Left ventricle myocardium inferior (tissue), 1 donor: Measurements from ENCODE around the gene AIFM3. TPM values are rescaled to one million over a fixed set of nuclear protein-coding genes. Genes with fewer than 3 reads are reported as not detected.
A peak's percentile ranks its signal among the peaks of the same experiment; 100 is the strongest.

ENCODE experiments used
- DNase-seq: peaks from one replicate; pipeline ENCODE4 v3.0.0-alpha.2; 2020
- H3K27ac ChIP-seq: fragments of 200-600 bp; replicated peaks from 2 replicates; pipeline ENCODE4 v1.8.0; 2021
- H3K27me3 ChIP-seq: fragments of 200-600 bp; 2 replicates; pipeline ENCODE4 v1.8.0; 2021; ENCODE audit warnings: low read depth
- H3K36me3 ChIP-seq: fragments of 200-600 bp; 2 replicates; pipeline ENCODE4 v1.8.0; 2021
- H3K4me1 ChIP-seq: fragments of 200-600 bp; 2 replicates; pipeline ENCODE4 v1.8.0; 2021
- H3K4me3 ChIP-seq: fragments of 200-600 bp; 2 replicates; pipeline ENCODE4 v1.8.0; 2021; ENCODE audit warnings: mild to moderate bottlenecking, moderate library complexity
- H3K9me3 ChIP-seq: fragments of 200-600 bp; replicated peaks from 2 replicates; pipeline ENCODE4 v1.8.0; 2021
- intact Hi-C: fragments of 100-400 bp; cut with micrococcal nuclease; formaldehyde crosslinking; loops from one replicate; pipeline ENCODE4 v1.11.0; 2022
- total RNA-seq: library from RNA; stranded (reverse); fragmentation: NEBNext Ultra II Directional; extraction: Animal tissue kit (Norgen Biotek cat#: 25700); gene quantifications from one replicate; pipeline ENCODE4 v1.2.1, GENCODE V29; 2021
- TF ChIP-seq, protein P1 (sequence below): fragments of 200-600 bp; IDR thresholded peaks from 2 replicates; pipeline ENCODE4 v1.8.0; 2021; ENCODE audit warnings: antibody characterized with exemption, mild to moderate bottlenecking, borderline replicate concordance
- donor health status: DM: no; HTN: yes; CAD: no; lungs with severe emphysema.

The AIFM3 gene
- total RNA-seq, 1 donor from 2014 or later: 0.47 TPM

DNA sequence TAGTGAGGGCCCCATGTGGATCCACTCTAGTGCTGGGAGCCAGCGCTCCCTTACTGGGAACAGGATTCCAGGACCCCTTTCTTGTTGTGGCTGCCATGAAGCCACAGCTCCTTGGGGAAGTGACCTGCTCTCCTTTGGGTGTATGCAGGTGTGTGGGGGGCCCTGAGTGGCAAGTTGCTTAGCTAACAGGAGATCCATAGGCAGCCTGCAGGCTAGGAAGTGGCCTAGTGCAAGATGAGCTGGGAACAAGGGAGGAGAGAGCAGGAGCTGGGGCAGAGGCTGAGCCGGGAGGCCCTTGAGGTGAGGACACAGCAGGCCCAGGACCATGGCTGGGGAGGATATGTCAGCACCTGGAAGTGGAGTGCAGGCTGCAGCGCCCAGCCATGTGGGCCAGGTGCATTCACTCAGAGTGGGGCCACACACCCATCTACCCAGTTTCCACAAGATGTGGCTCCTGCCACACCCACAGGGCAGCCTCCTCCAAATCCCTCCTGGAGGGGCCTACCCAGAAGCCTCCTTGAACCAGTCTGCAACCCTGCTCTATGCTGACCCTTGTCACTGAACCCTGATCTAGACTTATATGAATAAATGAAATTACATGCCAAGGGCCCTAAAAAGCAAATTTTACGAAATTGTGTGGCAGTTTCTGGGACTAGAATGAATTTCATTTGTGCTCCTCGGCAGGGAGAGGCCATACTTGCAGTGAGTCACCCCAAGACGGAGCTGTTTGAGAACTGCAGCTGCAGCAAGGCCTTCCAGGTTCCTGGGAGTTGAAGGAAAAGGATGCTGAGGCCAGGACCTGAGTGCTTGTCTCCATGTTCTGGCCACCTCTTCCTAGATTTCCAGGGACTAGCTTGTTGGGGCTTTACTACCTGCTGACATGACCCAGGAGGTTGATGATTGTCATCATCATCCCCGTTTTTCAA lies 31.6 kb downstream of the AIFM3 start:
- no peak for DNase-seq
- Histone ChIP-seq H3K27me3 (no peaks in the 10 kb centered on the region), H3K9me3 (no peaks in the 10 kb centered on the region), H3K4me1 (peaks cover 45% of the 10 kb centered on the region), H3K27ac (no peak overlapping the region), H3K4me3 (no peak overlapping the region), H3K36me3 (peaks cover 52% of the 10 kb centered on the region)
- TF ChIP-seq, protein P1, sequence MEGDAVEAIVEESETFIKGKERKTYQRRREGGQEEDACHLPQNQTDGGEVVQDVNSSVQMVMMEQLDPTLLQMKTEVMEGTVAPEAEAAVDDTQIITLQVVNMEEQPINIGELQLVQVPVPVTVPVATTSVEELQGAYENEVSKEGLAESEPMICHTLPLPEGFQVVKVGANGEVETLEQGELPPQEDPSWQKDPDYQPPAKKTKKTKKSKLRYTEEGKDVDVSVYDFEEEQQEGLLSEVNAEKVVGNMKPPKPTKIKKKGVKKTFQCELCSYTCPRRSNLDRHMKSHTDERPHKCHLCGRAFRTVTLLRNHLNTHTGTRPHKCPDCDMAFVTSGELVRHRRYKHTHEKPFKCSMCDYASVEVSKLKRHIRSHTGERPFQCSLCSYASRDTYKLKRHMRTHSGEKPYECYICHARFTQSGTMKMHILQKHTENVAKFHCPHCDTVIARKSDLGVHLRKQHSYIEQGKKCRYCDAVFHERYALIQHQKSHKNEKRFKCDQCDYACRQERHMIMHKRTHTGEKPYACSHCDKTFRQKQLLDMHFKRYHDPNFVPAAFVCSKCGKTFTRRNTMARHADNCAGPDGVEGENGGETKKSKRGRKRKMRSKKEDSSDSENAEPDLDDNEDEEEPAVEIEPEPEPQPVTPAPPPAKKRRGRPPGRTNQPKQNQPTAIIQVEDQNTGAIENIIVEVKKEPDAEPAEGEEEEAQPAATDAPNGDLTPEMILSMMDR: no peak
- intact Hi-C loops: no loop called here

DNA sequence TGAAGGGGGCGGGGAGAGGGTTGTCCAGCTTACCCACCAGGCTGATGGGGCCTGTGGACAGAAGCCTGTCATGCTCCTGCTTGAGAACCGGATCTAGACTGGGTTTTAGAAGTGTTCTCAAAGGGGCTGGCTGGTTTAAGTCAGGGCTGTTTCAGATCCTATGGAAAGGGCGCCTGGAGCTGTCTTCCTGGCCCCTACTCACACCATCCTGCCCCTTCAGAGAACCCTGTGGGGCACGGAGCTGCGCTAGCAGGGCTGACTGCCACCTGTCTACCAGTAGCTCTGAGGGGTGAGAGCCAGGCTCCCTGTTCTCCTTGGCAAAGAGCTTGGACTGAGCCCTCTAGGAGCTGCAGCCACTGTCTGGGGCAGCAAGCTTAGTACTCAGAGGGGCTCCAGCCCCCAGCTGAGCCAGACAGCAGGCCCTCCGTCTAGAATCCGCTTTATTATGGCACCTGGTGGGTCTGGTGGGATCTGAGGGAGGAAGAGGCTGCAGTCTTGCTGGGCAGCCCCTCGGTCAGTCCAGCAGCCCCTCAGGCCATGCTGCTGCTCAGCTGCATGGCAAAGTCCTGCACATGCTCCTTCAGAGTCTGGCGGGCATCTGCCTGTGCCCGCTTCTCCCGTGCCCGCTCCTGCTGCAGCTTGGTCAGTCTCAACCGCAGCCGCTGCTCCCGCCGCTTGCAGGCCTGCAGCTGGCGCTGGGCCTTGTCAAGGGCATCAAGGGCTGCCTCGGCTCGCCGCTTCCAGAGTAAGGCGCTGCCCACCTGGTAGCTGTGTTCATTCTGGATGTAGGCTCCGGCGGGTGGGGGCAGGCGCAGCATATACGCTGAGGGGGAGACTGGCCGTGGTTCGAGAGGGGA lies 32.5 kb downstream of the AIFM3 start:
- H3K36me3 ChIP-seq: peaks cover 43% of the 10 kb centered on the region

DNA sequence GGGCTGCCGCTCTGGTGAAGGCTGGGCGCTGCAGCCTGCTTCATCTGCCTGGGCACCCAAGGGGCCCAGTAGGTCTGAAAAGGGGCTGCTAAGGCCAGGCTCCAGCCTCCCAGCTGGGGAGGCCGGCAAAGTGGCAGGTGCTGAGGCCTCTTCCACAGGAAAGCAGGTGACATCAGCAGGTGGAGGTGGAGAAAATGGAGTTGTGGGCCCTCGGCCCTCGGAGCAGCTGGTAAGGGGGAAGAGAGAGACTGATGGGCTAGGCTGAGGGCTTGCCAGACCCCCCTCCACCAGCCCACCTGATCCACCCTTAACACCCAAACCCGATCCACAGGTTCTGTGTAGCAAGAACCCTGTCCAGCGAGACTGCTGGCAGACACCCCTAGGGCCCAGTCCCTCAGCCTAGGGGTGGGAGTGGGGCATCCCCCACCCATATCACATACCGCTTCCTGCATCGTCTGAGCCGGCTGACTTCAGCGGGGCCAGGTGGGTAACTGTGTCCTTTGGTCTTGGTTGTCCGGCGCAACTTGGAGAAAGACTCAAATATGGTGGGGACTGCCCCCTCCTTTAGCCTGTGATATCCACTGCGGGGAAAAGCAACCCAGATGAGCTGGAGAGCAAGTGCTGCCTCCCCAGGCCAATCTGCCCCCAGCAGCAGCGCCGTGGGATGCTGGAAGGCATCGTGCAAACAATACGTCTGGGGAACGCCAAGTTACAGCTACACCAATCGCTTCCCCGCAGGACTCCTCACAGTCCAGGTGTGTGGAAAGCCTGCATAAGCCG lies 33.3 kb downstream of the AIFM3 start:
- H3K27me3 ChIP-seq: no peaks in the 10 kb centered on the region
- H3K4me1 ChIP-seq: peaks cover 49% of the 10 kb centered on the region
- H3K36me3 ChIP-seq: peaks cover 37% of the 10 kb centered on the region
- TF ChIP-seq, protein P1: no peak
- peak overlapping the region; percentile 75 for H3K4me3 ChIP-seq
- intact Hi-C loops: no loop called here
- H3K27ac ChIP-seq: peak overlapping the region; percentile 99
- H3K9me3 ChIP-seq: no peaks in the 10 kb centered on the region
- no peak for DNase-seq

More for the DNA sequence above, 32.5 kb downstream of the AIFM3 start:
- Histone ChIP-seq H3K27ac (no peak overlapping the region), H3K27me3 (no peaks in the 10 kb centered on the region), H3K9me3 (no peaks in the 10 kb centered on the region), H3K4me1 (peaks cover 49% of the 10 kb centered on the region), H3K4me3 (peak overlapping the region; percentile 75)
- intact Hi-C loops: no loop called here
- TF ChIP-seq, protein P1: no peak
- no peak for DNase-seq

DNA sequence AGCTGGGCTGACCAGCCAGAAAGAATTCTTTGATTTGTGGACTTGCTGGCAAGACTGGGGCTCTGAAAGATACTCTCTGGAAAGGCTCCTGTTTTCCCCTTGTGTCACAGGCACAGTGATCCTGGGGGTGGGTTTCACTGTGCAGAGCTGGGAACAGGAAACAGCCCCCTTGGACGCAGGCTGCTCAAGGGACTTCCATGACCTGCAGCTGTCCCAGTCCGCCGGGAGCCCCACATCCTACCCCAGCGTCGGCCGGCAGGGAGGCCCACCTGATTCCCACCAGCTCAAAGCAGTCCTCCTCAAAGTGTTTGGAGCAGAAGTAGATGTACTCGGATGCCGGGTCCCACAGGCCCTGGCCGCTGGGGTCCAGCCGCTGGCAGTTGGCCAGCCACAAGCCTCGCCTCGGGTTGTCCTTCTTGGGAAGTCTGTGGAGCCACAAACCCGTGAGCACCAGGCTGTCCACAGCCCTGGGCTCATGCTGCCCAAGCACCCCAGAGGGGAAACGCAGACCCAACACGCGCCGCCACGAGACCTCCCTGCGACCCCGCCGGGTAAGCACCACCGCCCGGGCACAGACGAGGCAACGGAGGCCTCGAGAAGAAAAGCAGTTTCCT lies 34.0 kb downstream of the AIFM3 start:
- DNase-seq: no peak
- Histone ChIP-seq H3K27ac (peak overlapping the region; percentile 99), H3K27me3 (no peaks in the 10 kb centered on the region), H3K4me3 (peak overlapping the region; percentile 75), H3K36me3 (peaks cover 34% of the 10 kb centered on the region), H3K9me3 (no peaks in the 10 kb centered on the region), H3K4me1 (peaks cover 49% of the 10 kb centered on the region)
- intact Hi-C loops: no loop called here
- TF ChIP-seq, protein P1: no peak
